HG03442 (cell line): ENCODE results near the gene SUMO4.
"Not testable (repeated sequence)": the region's sequence is repeated elsewhere in the genome, so short reads cannot be mapped to it uniquely, and the experiment has no call there.

ENCODE experiments used
- ATAC-seq: cut with Tn5 transposase; IDR thresholded peaks from one replicate; pipeline ENCODE4 v1.9.1; 2021; ENCODE audit warnings: mild to moderate bottlenecking, moderate library complexity; ENCODE audit not compliant: unreplicated experiment

The SUMO4 gene

GRCh38 chr6:149431905-149432775, 32.1 kb downstream of the SUMO4 start:
- ATAC-seq = peak; percentile 88

DNA sequence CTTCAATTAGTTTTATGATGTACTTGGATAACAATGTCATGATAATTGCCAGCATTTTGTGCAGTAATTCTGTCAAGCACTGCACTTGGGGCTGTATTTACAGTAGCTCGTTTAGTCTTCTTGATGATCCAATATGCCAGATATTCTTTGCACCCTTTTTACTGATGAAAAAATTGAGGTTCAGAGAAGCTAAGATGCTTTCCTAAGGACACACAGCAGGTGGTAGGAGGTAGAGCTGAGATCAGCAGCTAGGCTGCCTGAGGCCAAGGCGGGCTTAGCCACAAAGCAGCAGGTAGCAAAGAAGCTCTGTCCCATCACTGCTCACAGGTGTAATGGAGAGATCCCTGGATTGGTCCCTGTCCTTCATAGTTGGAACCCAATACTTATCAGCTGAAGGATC, 33.3 kb downstream of the SUMO4 start:
- no peak for ATAC-seq

- ATAC-seq = no peak
Observed at GRCh38 chr6:149433881-149434280, 33.8 kb downstream of the SUMO4 start.

- no peak for ATAC-seq
Observed at GRCh38 chr6:149435919-149436586, 36.0 kb downstream of the SUMO4 start.

DNA sequence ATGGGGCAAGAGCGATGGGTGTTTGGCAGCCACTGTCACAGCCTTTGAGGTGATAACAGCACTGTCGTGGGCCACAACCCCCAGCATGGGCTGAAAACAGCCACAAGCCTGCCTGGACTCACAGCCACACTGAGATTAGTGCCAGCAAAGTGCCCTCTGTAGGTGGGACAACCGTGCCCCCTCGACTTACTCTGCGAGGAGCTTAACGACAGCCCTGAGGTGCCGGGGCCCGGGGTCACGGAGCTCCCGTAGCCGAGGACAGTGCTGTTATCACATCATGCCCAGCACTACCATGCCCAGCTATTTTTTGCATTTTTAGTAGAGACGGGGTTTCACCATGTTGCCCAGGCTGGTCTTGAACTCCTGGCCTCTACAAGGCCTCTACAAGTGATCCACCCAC, 36.6 kb downstream of the SUMO4 start:
- ATAC-seq = no peak

GRCh38 chr6:149437212-149437611, 37.1 kb downstream of the SUMO4 start:
- ATAC-seq = no peak

DNA sequence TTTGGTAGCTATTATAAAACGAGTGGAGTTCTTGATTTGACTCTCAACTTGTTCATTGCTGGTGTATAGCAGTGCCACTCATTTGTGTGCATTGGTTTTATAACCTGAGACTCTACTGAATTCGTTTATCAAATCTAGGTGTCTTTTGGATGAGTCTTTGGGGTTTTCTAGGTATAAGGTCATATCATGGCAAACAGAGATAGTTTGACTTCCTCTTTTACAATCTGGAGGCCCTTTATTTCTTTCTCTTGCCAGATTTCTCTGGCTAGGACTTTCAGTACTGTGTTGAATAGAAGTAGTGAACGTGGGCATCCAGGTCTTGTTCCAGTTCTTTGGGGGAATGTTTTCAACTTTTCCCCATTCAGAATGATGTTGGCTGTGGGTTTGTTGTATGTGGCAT, 38.8 kb downstream of the SUMO4 start:
- peak; percentile 74 for ATAC-seq

DNA sequence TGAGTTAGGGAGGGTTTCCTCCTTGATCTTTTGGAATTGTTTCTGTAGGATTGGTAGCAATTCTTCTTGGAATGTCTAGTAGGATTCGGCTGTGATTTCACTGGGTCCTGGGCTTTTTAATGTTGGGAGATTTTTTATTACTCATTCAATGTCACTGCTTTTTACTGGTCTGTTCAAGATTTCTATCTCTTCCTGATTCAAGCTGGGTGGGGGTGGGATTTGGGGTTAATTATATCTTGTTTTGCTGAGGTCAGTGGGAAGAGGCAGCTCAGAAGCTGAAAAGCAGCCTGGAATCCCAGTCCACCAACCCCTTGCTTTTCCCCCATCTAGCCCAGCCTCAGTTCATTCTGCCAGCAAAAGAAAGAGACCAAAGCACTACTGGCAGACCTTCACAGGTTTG, 39.6 kb downstream of the SUMO4 start:
- no peak for ATAC-seq

GRCh38 chr6:149440735-149441671, 40.9 kb downstream of the SUMO4 start:
- no peak for ATAC-seq

DNA sequence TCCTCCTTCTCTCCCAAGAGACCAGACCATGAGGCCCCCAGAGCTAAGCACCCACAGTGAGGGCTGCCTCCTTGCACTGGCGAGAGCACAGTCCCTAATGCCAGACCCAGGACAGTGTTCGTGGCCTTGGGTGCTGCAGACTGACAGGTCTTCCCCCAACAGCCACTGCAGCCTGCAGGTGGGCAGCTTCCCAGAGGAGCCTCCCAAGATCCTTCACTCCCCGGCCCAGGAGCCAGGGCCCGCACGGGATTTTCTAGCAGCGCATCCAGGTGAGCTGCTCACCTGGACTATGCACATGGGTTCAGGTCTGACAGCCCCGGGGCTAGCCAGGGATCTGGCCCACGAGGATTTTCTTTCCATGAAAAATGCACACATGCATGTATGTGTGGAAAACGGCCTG, 41.7 kb downstream of the SUMO4 start:
- ATAC-seq = no peak

DNA sequence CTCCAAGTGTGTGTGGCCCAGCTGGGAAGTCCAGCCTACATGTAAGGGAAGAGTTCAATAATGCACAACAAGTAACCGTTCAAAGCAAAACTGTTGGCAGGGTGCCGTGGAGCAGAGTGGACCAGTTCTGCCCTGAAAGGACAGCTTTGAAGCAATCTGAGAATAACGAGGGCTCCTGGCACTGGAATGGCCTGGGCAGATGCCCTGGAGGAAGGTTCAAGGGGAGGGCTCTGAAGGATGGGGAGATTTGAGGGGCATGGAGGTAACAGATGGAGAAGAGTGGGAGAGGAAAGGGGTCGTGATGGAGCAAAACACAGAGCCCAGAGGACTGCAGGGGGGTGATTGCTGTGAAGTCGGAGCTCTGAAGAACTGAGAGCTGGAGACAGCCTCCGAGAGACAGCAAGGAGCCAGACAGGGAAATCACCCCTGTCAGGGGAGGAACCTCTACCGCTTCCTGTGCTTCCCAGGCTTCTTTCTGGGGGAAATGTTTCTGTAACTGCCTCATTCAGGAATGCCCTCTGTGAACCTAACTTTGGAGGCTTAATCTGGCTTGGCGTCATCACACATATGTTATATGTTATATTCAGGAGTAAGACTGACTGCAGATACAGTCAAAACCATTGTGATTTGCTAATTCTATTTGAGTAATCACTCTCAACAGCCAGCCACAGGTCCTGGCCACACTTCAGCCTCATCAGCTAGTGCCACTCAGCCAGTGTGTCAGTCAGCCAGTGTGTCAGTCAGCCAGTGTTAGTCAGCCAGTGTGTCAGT, 43.5 kb downstream of the SUMO4 start:
- ATAC-seq = no peak

GRCh38 chr6:149444360-149445094, 44.5 kb downstream of the SUMO4 start:
- ATAC-seq = not testable (repeated sequence)

DNA sequence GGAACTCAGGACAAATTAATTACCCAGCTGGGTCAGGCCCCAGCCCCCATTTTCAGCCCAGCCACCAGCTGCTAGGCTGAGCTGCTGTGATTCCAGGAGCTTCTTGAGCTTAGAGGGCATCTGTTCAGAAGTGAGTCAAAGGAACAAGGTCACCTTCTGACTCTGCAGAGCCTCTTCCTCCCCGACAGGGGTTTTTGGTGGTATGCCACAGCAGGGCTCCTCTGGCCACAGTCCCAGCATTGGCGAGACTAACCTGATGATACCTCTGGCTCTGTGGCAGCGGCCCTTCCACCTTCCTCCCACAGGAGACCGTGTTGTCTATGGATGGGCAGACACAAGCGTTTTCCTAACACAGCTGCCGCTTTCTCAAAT, 45.0 kb downstream of the SUMO4 start:
- no peak for ATAC-seq

GRCh38 chr6:149445573-149445972, 45.5 kb downstream of the SUMO4 start:
- no peak for ATAC-seq

GRCh38 chr6:149446791-149447376, 46.8 kb downstream of the SUMO4 start:
- ATAC-seq = no peak

DNA sequence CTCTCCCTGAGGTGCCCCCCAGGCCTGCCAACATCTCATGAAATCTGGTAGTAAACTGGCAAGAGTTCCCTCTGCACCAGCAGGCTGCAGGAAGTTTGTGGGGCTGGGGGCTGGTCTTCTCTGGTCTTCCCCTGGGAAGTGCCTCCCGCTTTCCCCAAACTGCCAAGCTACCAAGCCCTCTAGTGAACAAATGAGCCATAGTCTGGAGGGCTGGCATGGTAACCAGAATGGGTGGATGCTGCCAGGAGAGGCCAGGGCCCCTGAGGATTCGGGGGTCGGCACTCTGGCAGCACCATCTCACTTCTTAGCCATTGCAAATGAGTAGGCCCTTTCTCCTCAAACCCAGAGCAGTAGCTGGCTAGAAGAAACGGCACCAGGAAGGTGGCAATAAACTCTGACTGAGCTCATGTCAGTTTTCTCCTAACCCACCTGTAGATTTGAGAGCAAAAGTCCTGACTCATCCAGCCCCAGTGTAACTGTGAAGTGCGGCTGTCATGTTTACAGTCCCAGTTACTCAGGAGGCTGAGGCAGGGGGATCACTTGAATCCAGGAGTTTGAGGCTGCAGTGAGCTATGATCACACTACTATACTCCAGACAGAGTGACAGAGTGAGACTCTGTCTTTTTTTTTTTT, 48.9 kb downstream of the SUMO4 start:
- ATAC-seq = no peak

GRCh38 chr6:149449831-149450678, 50.0 kb downstream of the SUMO4 start:
- no peak for ATAC-seq
